NOMO-1 treated with dmso at 0.1 percent for 144 hours (cell line): ENCODE measurements around the gene IQGAP2.
"Not testable (repeated sequence)": the region's sequence is repeated elsewhere in the genome, so short reads cannot be mapped to it uniquely, and the experiment has no call there.

Experiments used
- DNase-seq: peaks from one replicate; lab custom pipeline; 2025; ENCODE audit not compliant: unreplicated experiment; lab: John Stamatoyannopoulos, UW

Gene IQGAP2

DNA sequence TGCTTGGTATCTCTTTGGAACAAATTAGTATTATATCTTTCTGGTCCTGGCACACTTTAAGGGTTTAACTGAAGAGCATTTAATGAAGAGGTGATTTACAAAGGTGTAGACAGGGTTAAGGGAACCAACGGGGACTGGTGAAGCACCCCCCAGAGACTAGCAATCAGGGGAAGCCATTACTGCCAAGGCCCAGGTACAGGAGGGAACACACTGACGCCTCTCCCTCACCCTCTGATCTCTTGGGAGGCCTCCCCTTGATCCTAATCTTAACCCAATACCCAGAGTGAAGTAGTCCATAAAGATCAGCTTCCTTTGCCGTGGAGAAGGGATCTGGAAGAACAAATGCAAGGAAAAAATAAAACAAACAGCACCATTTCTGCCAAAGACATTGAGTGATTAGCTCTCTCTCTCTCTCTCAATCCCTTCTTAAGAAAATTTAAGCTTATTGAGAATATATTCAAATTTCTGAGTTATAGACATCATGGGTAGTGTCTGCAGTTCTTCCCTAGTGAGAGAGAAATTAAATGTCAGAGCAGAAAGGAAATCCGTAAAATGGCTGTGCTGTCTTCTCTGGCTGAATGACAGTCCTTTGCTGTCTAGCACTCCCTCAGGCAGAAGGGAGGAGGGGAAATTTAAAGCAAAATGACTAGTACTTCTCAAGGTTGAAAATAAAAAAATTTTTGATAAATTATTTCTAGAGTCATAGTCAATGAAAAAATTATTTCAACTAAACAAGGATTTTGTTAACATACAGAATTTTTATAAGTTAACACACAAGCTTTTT, 332.9 kb downstream of the IQGAP2 start:
- no peak for DNase-seq

- no peak for DNase-seq
Observed at GRCh38 chr5:76736679-76737556, 333.8 kb downstream of the IQGAP2 start.

DNA sequence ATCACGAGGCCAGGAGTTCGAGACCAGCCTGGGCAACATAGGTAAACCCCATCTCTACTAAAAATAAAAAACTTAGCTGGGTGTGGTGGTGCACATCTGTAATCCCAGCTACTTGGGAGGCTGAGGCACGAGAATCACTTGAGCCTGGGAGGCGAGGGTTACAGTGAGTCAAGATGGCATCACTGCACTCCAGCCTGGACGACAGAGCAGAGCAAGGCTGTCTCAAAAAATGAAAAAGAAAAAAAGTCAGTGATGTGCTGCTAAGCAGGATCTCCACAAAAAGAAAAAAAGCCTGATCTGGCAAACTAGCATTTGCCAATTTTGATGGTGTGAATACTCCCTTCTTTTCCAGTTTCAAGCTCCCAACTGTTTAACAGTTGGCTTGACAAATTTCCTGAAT, 334.8 kb downstream of the IQGAP2 start:
- DNase-seq, result no peak

- not testable (repeated sequence) for DNase-seq
Observed at GRCh38 chr5:76741506-76741905, 338.4 kb downstream of the IQGAP2 start.

- DNase-seq, result no peak
Observed at GRCh38 chr5:76742583-76742982, 339.5 kb downstream of the IQGAP2 start.

- no peak for DNase-seq
Observed at GRCh38 chr5:76744632-76745031, 341.5 kb downstream of the IQGAP2 start.

GRCh38 chr5:76745670-76746069, 342.6 kb downstream of the IQGAP2 start:
- no peak for DNase-seq

GRCh38 chr5:76746677-76747076, 343.6 kb downstream of the IQGAP2 start:
- no peak for DNase-seq

DNA sequence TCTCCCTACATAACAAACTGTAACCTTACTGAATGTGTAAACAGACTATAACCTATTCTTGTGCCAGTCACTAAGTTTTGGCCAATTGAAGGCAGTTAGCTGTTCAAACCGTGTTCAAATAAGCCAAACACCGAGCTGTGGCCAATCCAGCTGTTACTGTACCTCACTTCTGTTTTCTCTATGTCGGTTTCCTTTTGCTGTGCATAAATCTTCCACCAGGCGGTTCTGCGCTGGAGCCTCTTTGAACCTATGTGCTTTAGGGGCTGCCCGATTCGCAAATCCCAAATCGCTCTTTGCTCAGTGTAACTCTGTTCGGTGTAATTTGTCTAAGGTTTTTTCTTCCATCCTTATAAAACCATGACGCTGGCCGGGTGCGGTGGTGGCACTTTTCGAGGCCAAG, 344.6 kb downstream of the IQGAP2 start:
- no peak for DNase-seq

GRCh38 chr5:76751291-76751690, 348.2 kb downstream of the IQGAP2 start:
- no peak for DNase-seq

DNA sequence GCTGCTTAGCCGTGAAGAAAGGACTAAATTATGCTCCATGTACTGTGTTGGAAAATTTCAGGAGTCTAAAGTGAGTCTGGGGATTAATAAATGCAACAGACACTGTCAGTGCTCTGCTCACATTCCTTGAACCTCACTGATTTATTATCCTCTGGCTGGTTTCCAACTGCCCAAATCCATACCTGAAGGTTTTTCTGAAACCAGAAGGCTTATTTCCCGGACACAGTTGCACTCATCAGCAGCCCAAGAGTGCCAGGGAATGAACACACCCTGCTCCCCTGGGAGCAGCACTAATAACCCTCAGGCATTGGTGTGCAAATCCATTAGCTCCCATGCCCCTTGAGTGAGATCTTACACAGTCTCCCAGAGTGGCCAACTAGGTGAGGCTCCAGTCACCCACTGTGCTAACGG, 351.6 kb downstream of the IQGAP2 start:
- no peak for DNase-seq

DNA sequence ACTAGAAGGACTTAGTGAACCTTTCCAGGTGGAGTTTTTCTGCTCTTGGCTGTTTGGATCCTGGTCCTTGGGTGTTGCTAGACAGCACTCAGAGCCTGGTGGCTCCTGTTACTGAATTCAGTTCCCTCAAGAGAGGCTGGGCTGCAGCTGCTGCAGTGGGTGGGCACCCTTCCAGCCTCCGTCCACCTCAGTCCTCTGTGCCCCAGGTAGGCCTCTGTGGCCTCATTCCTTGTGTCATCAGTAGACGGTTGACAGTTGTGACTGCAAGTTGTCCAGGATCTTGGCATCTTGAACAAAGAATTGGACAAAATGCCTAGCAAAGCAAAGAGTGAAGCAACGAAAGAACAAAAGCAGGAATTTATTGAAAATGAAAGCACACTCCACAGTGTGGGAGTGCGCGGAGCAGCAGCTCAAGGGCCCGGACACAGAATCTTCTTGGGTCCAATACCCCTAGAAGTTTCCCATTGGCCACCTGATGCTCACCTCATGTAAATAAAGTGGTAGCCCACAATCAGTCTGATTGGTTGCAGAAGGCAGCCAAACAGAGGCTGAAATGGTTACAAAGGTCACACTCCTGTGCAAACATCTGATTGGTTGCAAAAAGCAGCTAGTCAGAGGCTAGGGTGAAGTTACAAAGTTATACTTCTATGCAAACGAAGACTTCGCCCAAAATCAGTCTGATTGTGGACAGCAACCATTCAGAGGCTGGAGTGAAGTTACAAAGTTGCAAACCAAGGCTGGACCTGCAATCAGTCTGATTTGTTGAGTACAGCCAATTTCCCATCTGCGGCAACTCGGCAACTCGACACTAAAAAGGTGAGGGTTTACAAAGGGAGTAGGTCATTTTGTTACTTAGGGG, 352.9 kb downstream of the IQGAP2 start:
- no peak for DNase-seq

DNA sequence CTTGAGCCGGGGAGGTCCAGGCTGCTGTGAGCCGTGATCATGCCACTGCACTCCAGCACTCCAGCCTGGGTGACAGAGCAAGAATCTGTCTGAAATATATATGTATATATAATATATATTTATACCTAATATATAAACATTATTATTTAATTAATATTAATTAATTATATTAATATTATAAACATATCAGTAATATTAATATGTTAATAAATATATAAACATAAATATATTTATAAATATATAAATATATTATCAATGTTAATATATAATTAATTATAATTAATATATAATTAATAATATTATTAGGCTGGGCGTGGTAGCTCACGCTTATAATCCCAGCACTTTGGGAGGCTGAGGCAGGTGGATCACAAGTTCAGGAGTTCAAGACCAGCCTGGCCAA, 354.0 kb downstream of the IQGAP2 start:
- DNase-seq, result no peak
